DOHH2 (cell line): ENCODE measurements around the gene VTI1A.

Experiments used
- CTCF ChIP-seq: fragments of 200-600 bp; sonication (generic); IDR thresholded peaks from one replicate; pipeline ENCODE4 v1.5.1; 2014; ENCODE audit warnings: antibody characterized with exemption, mild to moderate bottlenecking, low read depth, low read length; ENCODE audit not compliant: poor library complexity, severe bottlenecking
- EZH2phosphoT487 ChIP-seq: fragments of 200-600 bp; sonication (generic); IDR thresholded peaks from 2 replicates; pipeline ENCODE4 v1.6.1; 2017; ENCODE audit warnings: borderline replicate concordance, mild to moderate bottlenecking, antibody characterized with exemption, low read length, moderate library complexity, mixed read lengths

- TF ChIP-seq EZH2phosphoT487 = no peak
- TF ChIP-seq CTCF = no peak
Measured at GRCh38 chr10:112794201-112794600, 347.2 kb downstream of the VTI1A start.
